GM12874 (cell line): Measurements from ENCODE around the gene MBD3.

ENCODE experiments used
- CTCF ChIP-seq: IDR thresholded peaks from 2 replicates; pipeline ENCODE4 v1.5.1; 2011; ENCODE audit warnings: low read depth, mild to moderate bottlenecking, control low read depth, low read length, moderate library complexity; ENCODE audit not compliant: insufficient read depth

The MBD3 gene

GRCh38 chr19:1622541-1622940 is 29.9 kb upstream of the MBD3 start:
- TF ChIP-seq CTCF, result no peak

- no peak for TF ChIP-seq CTCF
Observed at GRCh38 chr19:1622007-1622406, 29.3 kb upstream of the MBD3 start.

- TF ChIP-seq CTCF, result no peak
Observed at GRCh38 chr19:1621574-1621973, 28.9 kb upstream of the MBD3 start.

- no peak for TF ChIP-seq CTCF
Observed at GRCh38 chr19:1621021-1621420, 28.4 kb upstream of the MBD3 start.

- TF ChIP-seq CTCF, result no peak
Observed at GRCh38 chr19:1620502-1620901, 27.8 kb upstream of the MBD3 start.

- TF ChIP-seq CTCF, result no peak
Observed at GRCh38 chr19:1619703-1620102, 27.0 kb upstream of the MBD3 start.

- TF ChIP-seq CTCF, result no peak
Observed at GRCh38 chr19:1619094-1619439, 26.4 kb upstream of the MBD3 start.
